ENCODE results near the gene FMNL3. TPM values are rescaled to one million over a fixed set of nuclear protein-coding genes. Genes with fewer than 3 reads are reported as not detected.
"Not testable (repeated sequence)": the region's sequence is repeated elsewhere in the genome, so short reads cannot be mapped to it uniquely, and the experiment has no call there.

Gene FMNL3
- total RNA-seq, 1 donor from 2014 or later = 21.1 TPM

DNA sequence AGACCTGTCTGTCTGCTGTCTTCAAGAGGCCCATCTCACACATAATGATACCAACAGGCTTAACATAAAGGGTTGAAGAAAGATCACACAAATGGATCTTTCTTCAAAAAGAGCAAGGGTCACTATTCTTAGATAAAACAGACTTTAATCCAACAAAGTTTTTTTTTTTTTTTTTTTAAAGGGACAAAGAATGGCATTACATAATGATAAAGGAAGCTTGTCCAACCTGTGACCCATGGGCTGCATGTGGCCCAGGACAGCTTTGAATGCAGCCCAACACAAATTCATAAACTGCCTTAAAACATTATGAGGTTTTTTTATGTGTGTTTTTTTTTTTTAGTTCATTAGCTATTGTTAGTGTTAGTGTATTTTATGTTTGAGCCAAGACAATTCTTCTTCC is 95.0 kb downstream of the FMNL3 start:
- no peaks in the 10 kb centered on the region for H3K27me3 Mint-ChIP-seq
- no peaks in the 10 kb centered on the region for H3K4me1 Mint-ChIP-seq (ENCODE audit: unreplicated experiment)
- DNase-seq (ENCODE audit: extremely low spot score, unreplicated experiment) = no peak
- H3K27ac Mint-ChIP-seq = no peak overlapping the region
- H3K4me3 Mint-ChIP-seq = no peak overlapping the region
- TF ChIP-seq, protein P1, sequence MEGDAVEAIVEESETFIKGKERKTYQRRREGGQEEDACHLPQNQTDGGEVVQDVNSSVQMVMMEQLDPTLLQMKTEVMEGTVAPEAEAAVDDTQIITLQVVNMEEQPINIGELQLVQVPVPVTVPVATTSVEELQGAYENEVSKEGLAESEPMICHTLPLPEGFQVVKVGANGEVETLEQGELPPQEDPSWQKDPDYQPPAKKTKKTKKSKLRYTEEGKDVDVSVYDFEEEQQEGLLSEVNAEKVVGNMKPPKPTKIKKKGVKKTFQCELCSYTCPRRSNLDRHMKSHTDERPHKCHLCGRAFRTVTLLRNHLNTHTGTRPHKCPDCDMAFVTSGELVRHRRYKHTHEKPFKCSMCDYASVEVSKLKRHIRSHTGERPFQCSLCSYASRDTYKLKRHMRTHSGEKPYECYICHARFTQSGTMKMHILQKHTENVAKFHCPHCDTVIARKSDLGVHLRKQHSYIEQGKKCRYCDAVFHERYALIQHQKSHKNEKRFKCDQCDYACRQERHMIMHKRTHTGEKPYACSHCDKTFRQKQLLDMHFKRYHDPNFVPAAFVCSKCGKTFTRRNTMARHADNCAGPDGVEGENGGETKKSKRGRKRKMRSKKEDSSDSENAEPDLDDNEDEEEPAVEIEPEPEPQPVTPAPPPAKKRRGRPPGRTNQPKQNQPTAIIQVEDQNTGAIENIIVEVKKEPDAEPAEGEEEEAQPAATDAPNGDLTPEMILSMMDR (conservative IDR thresholded peaks at IDR 0.05) = no peak
- peaks cover 7% of the 10 kb centered on the region for H3K9me3 Mint-ChIP-seq
- H3K36me3 Mint-ChIP-seq = no peaks in the 10 kb centered on the region

DNA sequence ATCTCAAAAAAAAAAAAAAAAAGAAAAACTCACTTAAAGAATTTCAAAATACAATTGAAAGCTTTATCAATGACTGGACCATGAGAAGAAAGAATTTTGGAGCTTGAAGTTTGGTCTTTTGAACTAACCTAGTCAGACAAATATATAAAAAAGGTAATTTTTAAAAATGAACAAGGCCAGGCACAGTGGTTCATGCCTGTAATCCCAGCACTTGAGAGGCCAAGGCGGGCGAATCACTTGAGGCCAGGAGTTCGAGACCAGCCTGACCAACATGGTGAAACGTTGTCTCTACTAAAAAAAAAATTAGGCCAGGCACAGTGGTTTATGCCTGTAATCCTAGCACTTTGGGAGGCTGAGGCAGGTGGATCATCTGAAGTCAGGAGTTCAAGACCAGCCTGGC is 96.4 kb downstream of the FMNL3 start:
- not testable (repeated sequence) for H3K36me3 Mint-ChIP-seq; H3K27me3 Mint-ChIP-seq; H3K4me1 Mint-ChIP-seq (ENCODE audit: unreplicated experiment); DNase-seq (ENCODE audit: extremely low spot score, unreplicated experiment); H3K9me3 Mint-ChIP-seq; H3K4me3 Mint-ChIP-seq; H3K27ac Mint-ChIP-seq

DNA sequence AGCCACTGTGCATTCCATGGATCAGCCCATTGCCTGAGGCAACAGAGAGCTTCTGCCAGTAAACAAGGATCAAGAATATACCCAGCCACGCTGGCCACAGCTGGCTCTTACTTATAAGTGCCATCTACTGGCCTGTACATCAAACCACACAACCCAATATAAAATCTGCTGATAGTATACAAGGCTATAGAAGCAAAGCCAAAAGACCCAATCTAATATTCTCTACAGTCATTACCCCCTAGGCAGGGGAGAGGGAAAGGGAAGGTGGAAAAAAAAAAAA is 97.4 kb downstream of the FMNL3 start:
- H3K27me3 Mint-ChIP-seq = no peaks in the 10 kb centered on the region
- no peak overlapping the region for H3K4me3 Mint-ChIP-seq
- H3K36me3 Mint-ChIP-seq = no peaks in the 10 kb centered on the region
- no peak overlapping the region for H3K27ac Mint-ChIP-seq
- TF ChIP-seq, protein P1 (conservative IDR thresholded peaks at IDR 0.05) = no peak
- no peaks in the 10 kb centered on the region for H3K4me1 Mint-ChIP-seq (ENCODE audit: unreplicated experiment)
- peaks cover 7% of the 10 kb centered on the region for H3K9me3 Mint-ChIP-seq
- no peak for DNase-seq (ENCODE audit: extremely low spot score, unreplicated experiment)

GRCh38 chr12:49609059-49609874 is 97.9 kb downstream of the FMNL3 start:
- Mint-ChIP-seq H3K27me3 (no peaks in the 10 kb centered on the region), H3K4me3 (no peak overlapping the region), H3K4me1 (ENCODE audit: unreplicated experiment) (no peaks in the 10 kb centered on the region), H3K9me3 (peaks cover 7% of the 10 kb centered on the region), H3K27ac (peak overlapping the region; percentile 11), H3K36me3 (no peaks in the 10 kb centered on the region)
- TF ChIP-seq, protein P1 (conservative IDR thresholded peaks at IDR 0.05) = no peak
- no peak for DNase-seq (ENCODE audit: extremely low spot score, unreplicated experiment)

DNA sequence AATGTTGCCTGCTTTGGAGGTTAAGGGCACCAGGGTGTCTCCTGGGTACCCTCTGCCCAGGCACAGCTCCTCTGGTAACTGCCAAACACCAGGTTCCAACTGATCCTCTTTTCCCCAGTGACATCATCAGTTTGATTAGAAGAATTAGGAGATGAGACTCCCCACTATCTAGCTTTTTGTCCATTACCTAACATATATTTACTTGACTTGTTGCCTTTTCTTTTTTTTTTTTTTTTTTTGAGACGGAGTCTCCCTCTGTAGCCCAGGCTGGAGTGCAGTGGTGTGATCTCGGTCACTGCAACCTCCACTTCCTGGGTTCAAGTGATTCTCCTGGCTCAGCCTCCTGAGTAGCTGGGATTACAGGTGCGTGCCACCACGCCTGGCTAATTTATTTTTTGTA is 101.7 kb downstream of the FMNL3 start, which contains the start of gene FAM186B:
FAM186B (minus strand) TSS at position 101 of the 400 bp plus-strand sequence. CDS start 162 bp downstream, outside the sequence.
- not testable (repeated sequence) for DNase-seq (ENCODE audit: extremely low spot score, unreplicated experiment); H3K4me1 Mint-ChIP-seq (ENCODE audit: unreplicated experiment); H3K27ac Mint-ChIP-seq; H3K9me3 Mint-ChIP-seq; H3K36me3 Mint-ChIP-seq; H3K4me3 Mint-ChIP-seq; H3K27me3 Mint-ChIP-seq

DNA sequence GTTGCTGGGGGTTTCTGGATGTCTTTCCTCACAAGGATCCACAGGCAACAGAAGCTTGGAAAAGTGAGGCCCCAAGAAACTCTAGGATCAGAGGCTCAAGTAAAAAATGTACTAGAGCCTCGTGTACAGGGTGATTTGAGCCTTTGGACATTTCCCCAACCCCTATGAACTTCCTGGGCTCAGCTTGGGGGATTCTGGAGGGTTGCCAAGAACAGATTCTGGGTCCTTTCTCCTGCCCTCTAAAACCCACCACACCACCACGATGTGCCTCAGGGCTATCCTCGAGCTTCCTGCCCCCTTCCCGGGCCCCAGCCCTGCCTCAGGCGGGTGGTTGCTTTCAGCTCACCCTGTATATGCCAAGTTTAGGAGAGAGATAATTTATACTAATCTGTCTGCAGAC is 102.3 kb downstream of the FMNL3 start:
- Mint-ChIP-seq H3K9me3 (peaks cover 2% of the 10 kb centered on the region), H3K27ac (no peak overlapping the region), H3K27me3 (no peaks in the 10 kb centered on the region), H3K36me3 (no peaks in the 10 kb centered on the region), H3K4me1 (ENCODE audit: unreplicated experiment) (no peaks in the 10 kb centered on the region), H3K4me3 (no peak overlapping the region)
- TF ChIP-seq, protein P1 (conservative IDR thresholded peaks at IDR 0.05) = no peak
- DNase-seq (ENCODE audit: extremely low spot score, unreplicated experiment) = no peak

Data from type B pancreatic cell (in vitro differentiated cells).